Measurements from ENCODE around the gene BTAF1. TPM values are rescaled to one million over a fixed set of nuclear protein-coding genes. Genes with fewer than 3 reads are reported as not detected.

The BTAF1 gene
- 51.3 and 51.4 TPM in 2 replicates for total RNA-seq

GRCh38 chr10:91923371-91924211 lies at the start of gene BTAF1:
Gene BTAF1, plus strand, starts transcription at chr10:91923770. Its CDS starts 307 bp downstream, at chr10:91924077.

DNA sequence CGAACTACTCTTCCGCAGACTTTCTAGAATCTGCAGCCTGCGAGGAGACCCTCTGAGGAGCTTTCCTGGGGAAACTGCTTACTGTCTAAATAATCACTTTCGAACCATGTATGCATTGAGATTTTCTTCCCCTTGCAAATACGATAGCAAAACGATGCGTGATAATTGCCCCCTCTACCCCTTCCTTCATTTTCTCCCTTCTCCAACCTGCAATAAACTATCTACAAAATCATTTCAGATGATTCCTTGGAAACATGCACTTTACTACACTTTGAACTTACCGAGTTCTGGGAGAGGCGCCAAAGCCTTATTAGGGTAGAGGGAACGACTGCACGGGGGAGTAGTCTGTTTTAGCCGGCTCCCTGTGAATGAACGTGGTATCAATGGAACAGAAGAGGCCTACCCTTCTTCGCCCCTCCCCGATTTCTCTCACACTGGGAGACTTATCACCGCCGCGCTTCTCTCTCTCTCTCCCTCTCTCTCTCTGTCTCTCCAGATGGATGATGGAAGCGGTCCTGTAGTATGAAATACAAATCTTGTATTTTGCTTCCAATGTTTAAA lies 14.4 kb upstream of the BTAF1 start, which contains the start of gene FGFBP3:
TSS of gene FGFBP3 (minus strand) at position 370 of the 561 bp plus-strand sequence. CDS start 517 bp downstream, outside the sequence.

Other genes with a start within 250 kb of the BTAF1 start
- 96.4 and 109 TPM in 2 replicates for gene TNKS2, start 125.3 kb upstream of the BTAF1 start, total RNA-seq
- gene FGFBP3, start 14.3 kb upstream of the BTAF1 start, total RNA-seq = 0.21 and 0.34 TPM in 2 replicates